GM13977 (cell line): ENCODE data around the gene PXK.

ENCODE experiments used
- DNase-seq: peaks from one replicate; pipeline ENCODE4 v3.0.0; 2012; ENCODE audit warnings: low spot score
- CTCF ChIP-seq: IDR thresholded peaks from 2 replicates; pipeline ENCODE4 v1.5.1; 2012; ENCODE audit warnings: mild to moderate bottlenecking, control low read depth; ENCODE audit not compliant: insufficient read depth; ENCODE audit errors: extremely low read depth, missing control alignments
- in situ Hi-C: fragments of 300-500 bp; cut with MboI; formaldehyde crosslinking; loops from one replicate; pipeline ENCODE4 v1.12.0; 2022; ENCODE audit warnings: low sequenced_read_pairs, low pct_unique_long_range_greater_than_20kb, mixed read lengths, inconsistent platforms; ENCODE audit not compliant: unreplicated experiment

PXK gene

GRCh38 chr3:58383904-58384303, 51.2 kb downstream of the PXK start:
- DNase-seq, result no peak
- no peak for TF ChIP-seq CTCF
- in situ Hi-C loops, result no loop called here

- in situ Hi-C loops, result no loop called here
- no peak for DNase-seq
These were observed 51.8 kb downstream of the PXK start for GRCh38 chr3:58384381-58385090.

GRCh38 chr3:58386626-58387365, 54.1 kb downstream of the PXK start:
- in situ Hi-C loops, result no loop called here
- no peak for TF ChIP-seq CTCF

More at GRCh38 chr3:58384381-58385090, 51.8 kb downstream of the PXK start:
- TF ChIP-seq CTCF, result no peak

GRCh38 chr3:58387650-58388546, 55.2 kb downstream of the PXK start:
- no peak for DNase-seq
- in situ Hi-C loops, result no loop called here
- TF ChIP-seq CTCF, result no peak

More at GRCh38 chr3:58386626-58387365, 54.1 kb downstream of the PXK start:
- DNase-seq, result no peak

GRCh38 chr3:58388550-58389091, 55.9 kb downstream of the PXK start:
- DNase-seq, result no peak
- no peak for TF ChIP-seq CTCF
- in situ Hi-C loops, result no loop called here
